NOMO-1 (cell line): ENCODE results near the gene CFD.
A peak's percentile ranks its signal among the peaks of the same experiment; 100 is the strongest.
"Not testable (repeated sequence)": the region's sequence is repeated elsewhere in the genome, so short reads cannot be mapped to it uniquely, and the experiment has no call there.

Experiments used
- DNase-seq, 2 experiments: peaks; one replicate each; lab custom pipeline; 2025; ENCODE audit not compliant: unreplicated experiment in 2 of 2; lab: John Stamatoyannopoulos, UW

The CFD gene

GRCh38 chr19:870314-870713 lies 10.8 kb downstream of the CFD start:
- DNase-seq, result no peak

GRCh38 chr19:870963-871401 lies 11.5 kb downstream of the CFD start:
- no peak for DNase-seq

GRCh38 chr19:871446-872265 lies 12.2 kb downstream of the CFD start:
- DNase-seq, result no peak

- DNase-seq, result peak; percentile 57 to 60
Observed at GRCh38 chr19:872266-872951, 12.9 kb downstream of the CFD start.

GRCh38 chr19:873084-873483 lies 13.6 kb downstream of the CFD start:
- no peak for DNase-seq

- no peak for DNase-seq
Observed at GRCh38 chr19:873561-874041, 14.1 kb downstream of the CFD start.

- no peak for DNase-seq
Observed at GRCh38 chr19:875265-875879, 15.9 kb downstream of the CFD start.

- DNase-seq, result no peak
Observed at GRCh38 chr19:876089-876488, 16.6 kb downstream of the CFD start.

GRCh38 chr19:876780-877314 lies 17.4 kb downstream of the CFD start:
- no peak for DNase-seq

GRCh38 chr19:877992-878660 lies 18.7 kb downstream of the CFD start:
- DNase-seq, result not testable (repeated sequence)

GRCh38 chr19:878751-879561 lies 19.5 kb downstream of the CFD start:
- not testable (repeated sequence) for DNase-seq

- no peak for DNase-seq
Observed at GRCh38 chr19:879711-880438, 20.4 kb downstream of the CFD start.

GRCh38 chr19:881385-882071 lies 22.1 kb downstream of the CFD start:
- no peak for DNase-seq

- no peak for DNase-seq
Observed at GRCh38 chr19:882871-883497, 23.5 kb downstream of the CFD start.

- no peak for DNase-seq
Observed at GRCh38 chr19:883661-884211, 24.3 kb downstream of the CFD start.

- no peak for DNase-seq
Observed at GRCh38 chr19:884420-885211, 25.2 kb downstream of the CFD start.

- no peak for DNase-seq
Observed at GRCh38 chr19:885536-886224, 26.2 kb downstream of the CFD start.
